ENCODE data around the gene PHF20.

DNA sequence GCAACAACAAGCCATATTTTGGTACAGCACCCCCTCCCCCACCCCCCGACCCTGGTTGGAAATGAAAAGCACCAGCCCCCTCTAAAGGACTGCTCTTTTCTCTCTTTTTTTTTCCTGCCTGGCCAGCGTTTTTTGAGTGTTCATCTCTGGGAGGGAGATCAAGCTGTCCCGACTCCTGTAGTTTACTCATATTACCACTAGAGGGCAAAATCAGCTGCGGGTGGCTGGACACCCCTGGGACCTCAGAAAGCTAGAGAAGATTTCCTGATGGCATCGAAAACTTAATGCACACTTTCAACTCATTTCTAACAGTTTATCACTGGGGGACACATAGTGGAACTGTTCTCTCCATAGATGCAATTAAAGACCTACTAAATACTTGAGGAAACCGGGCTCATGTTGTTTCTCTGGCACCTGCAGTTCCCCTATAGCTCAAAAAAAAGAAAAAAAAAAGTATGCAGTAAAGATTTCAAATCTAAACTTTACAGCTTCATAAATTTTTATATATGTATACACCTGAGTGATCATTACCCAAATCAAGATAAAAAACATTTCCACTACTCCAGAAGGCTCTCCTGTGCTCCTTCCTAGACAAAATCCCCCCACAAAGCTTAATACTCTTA lies 221.0 kb downstream of the PHF20 start:
- TF ChIP-seq, protein P1, sequence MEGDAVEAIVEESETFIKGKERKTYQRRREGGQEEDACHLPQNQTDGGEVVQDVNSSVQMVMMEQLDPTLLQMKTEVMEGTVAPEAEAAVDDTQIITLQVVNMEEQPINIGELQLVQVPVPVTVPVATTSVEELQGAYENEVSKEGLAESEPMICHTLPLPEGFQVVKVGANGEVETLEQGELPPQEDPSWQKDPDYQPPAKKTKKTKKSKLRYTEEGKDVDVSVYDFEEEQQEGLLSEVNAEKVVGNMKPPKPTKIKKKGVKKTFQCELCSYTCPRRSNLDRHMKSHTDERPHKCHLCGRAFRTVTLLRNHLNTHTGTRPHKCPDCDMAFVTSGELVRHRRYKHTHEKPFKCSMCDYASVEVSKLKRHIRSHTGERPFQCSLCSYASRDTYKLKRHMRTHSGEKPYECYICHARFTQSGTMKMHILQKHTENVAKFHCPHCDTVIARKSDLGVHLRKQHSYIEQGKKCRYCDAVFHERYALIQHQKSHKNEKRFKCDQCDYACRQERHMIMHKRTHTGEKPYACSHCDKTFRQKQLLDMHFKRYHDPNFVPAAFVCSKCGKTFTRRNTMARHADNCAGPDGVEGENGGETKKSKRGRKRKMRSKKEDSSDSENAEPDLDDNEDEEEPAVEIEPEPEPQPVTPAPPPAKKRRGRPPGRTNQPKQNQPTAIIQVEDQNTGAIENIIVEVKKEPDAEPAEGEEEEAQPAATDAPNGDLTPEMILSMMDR (conservative IDR thresholded peaks at IDR 0.05; ENCODE audit: low read depth, low read length) = peak; percentile 90
- TF ChIP-seq EZH2phosphoT487 (IDR thresholded peaks at IDR 0.05; ENCODE audit: borderline replicate concordance, low read length) (no peak), EZH2 (IDR thresholded peaks at IDR 0.05; ENCODE audit: low read length, unreplicated experiment) (no peak)
